Upper lobe of right lung (tissue), 1 donor: ENCODE data around the gene PKIB. TPM values are rescaled to one million over a fixed set of nuclear protein-coding genes. Genes with fewer than 3 reads are reported as not detected.

Experiments used
- ATAC-seq: fragments of 200-7000 bp; cut with Tn5 transposase; one replicate; pipeline ENCODE4 v1.9.1; 2020; ENCODE audit warnings: mild to moderate bottlenecking, moderate library complexity
- DNase-seq: peaks from one replicate; pipeline ENCODE4 v3.0.0-alpha.2; 2020
- H3K27ac ChIP-seq: fragments of 200-600 bp; one replicate; pipeline ENCODE4 v1.8.0; 2022
- H3K27me3 ChIP-seq: fragments of 200-600 bp; one replicate; pipeline ENCODE4 v1.8.0; 2022; ENCODE audit warnings: mild to moderate bottlenecking
- H3K36me3 ChIP-seq: fragments of 200-600 bp; one replicate; pipeline ENCODE4 v1.8.0; 2022
- H3K4me1 ChIP-seq: fragments of 200-600 bp; one replicate; pipeline ENCODE4 v1.8.0; 2022
- H3K4me3 ChIP-seq: fragments of 200-600 bp; one replicate; pipeline ENCODE4 v1.8.0; 2022; ENCODE audit warnings: mild to moderate bottlenecking
- H3K9me3 ChIP-seq: fragments of 200-600 bp; one replicate; pipeline ENCODE4 v1.8.0; 2022
- CTCF ChIP-seq: fragments of 200-600 bp; IDR thresholded peaks from one replicate; pipeline ENCODE4 v1.8.0; 2022; ENCODE audit warnings: antibody characterized with exemption
- intact Hi-C: fragments of 100-400 bp; cut with DNase I; formaldehyde crosslinking; loops from one replicate; pipeline ENCODE4 v1.11.0; 2022
- total RNA-seq: library from RNA; stranded (reverse); fragmentation: NEBNext Ultra II Directional; extraction: Animal tissue kit (Norgen Biotek cat#: 25700); gene quantifications from one replicate; pipeline ENCODE4 v1.2.1, GENCODE V29; 2021
- donor health status: DM: no; HTN: yes; CAD: no; lungs with severe emphysema.

The PKIB gene
- total RNA-seq, 1 donor from 2014 or later: 2.1 TPM

DNA sequence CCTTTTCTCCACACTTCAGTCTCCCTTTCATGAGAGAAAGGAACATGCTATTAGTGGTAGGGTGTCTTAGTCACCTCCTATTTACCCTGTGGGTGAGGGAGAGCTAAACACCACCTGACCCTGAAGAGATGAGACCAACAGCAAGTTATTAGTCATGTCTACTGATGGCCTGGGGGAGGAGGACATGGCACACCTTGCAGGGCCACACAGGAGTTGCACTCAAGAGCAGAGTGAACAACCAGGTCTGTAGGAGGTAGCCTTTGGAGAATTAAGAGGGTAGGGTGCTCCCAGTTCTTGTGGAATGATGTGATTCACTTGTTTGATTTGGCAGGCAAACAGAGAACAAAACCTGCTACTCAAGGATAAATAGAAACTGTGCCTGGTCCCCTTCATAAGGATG lies 86.6 kb downstream of the PKIB start:
- Histone ChIP-seq H3K36me3 (no peaks in the 10 kb centered on the region), H3K4me1 (no peaks in the 10 kb centered on the region), H3K27ac (no peak overlapping the region), H3K27me3 (no peaks in the 10 kb centered on the region), H3K4me3 (no peak overlapping the region), H3K9me3 (no peaks in the 10 kb centered on the region)
- ATAC-seq (peak; percentile 40), DNase-seq (no peak)
- intact Hi-C loops: no loop called here
- no peak for TF ChIP-seq CTCF

DNA sequence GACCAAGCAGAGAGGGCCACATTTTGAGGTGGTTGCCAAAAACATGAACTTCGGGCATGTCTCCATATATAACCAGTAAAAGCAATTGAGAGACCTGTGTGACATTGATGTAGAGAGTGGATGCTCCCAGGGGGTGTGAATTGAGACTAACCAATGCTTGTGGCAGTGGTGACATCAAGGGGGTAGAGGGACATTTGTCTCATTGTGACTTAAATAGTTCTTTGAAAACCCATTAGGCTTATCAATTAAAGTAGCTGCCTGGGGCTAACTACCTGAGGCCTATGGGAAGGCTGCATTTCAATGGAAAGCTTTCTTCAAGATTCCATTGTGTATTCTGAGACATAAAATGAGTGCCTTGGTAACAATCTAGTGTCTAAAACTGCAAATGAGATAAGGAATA lies 87.3 kb downstream of the PKIB start:
- no peak for TF ChIP-seq CTCF
- intact Hi-C loops: no loop called here
- Histone ChIP-seq H3K27ac (no peak overlapping the region), H3K9me3 (no peaks in the 10 kb centered on the region), H3K4me1 (no peaks in the 10 kb centered on the region), H3K27me3 (no peaks in the 10 kb centered on the region), H3K36me3 (no peaks in the 10 kb centered on the region), H3K4me3 (no peak overlapping the region)
- DNase-seq (no peak), ATAC-seq (no peak)

DNA sequence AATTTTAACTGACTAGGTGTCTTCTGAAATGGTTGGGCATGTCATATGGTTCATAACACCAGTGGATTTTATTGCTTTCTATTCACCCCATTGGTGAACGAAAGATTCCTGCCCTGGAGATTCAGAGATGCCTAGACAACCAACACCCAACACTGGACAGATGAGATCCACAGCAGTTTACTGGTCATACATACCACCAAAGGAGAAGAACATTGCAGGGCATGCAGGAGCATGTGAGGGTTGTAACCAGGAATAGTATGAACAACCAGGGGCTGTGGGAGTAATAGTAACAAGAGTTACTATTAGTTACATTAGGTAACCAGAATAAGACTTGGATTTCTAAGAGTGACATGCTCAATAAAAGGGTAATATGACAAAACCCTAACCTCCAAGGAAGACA lies 91.5 kb downstream of the PKIB start:
- intact Hi-C loops: no loop called here
- Histone ChIP-seq H3K4me3 (no peak overlapping the region), H3K4me1 (no peaks in the 10 kb centered on the region), H3K27me3 (no peaks in the 10 kb centered on the region), H3K36me3 (no peaks in the 10 kb centered on the region), H3K27ac (no peak overlapping the region), H3K9me3 (no peaks in the 10 kb centered on the region)
- DNase-seq (no peak), ATAC-seq (no peak)
- TF ChIP-seq CTCF: no peak

- Histone ChIP-seq H3K27ac (no peak overlapping the region), H3K9me3 (no peaks in the 10 kb centered on the region), H3K4me3 (no peak overlapping the region), H3K4me1 (no peaks in the 10 kb centered on the region), H3K36me3 (no peaks in the 10 kb centered on the region), H3K27me3 (no peaks in the 10 kb centered on the region)
- DNase-seq: no peak
- ATAC-seq: no peak
- intact Hi-C loops: no loop called here
- TF ChIP-seq CTCF: no peak
Measured at GRCh38 chr6:122702841-122703240, 92.6 kb downstream of the PKIB start.

- Histone ChIP-seq H3K36me3 (no peaks in the 10 kb centered on the region), H3K9me3 (no peaks in the 10 kb centered on the region), H3K4me1 (no peaks in the 10 kb centered on the region), H3K27me3 (no peaks in the 10 kb centered on the region), H3K4me3 (no peak overlapping the region), H3K27ac (no peak overlapping the region)
- no peak for DNase-seq
- intact Hi-C loops: no loop called here
- TF ChIP-seq CTCF: no peak
- no peak for ATAC-seq
Measured at GRCh38 chr6:122704066-122704465, 93.9 kb downstream of the PKIB start.

GRCh38 chr6:122709922-122710512 lies 99.8 kb downstream of the PKIB start:
- TF ChIP-seq CTCF: no peak
- DNase-seq (no peak), ATAC-seq (peak; percentile 91)
- no peaks in the 10 kb centered on the region for H3K4me1 ChIP-seq
- no peaks in the 10 kb centered on the region for H3K36me3 ChIP-seq
- H3K4me3 ChIP-seq: no peak overlapping the region
- no peak overlapping the region for H3K27ac ChIP-seq
- H3K27me3 ChIP-seq: no peaks in the 10 kb centered on the region
- intact Hi-C loops: no loop called here
- H3K9me3 ChIP-seq: no peaks in the 10 kb centered on the region
